Effector memory CD4-positive, alpha-beta T cell (primary cell): ENCODE measurements around the gene ANKRD2.

ENCODE experiments used
- DNase-seq, 3 donors: peaks; one replicate each; pipeline ENCODE4 v3.0.0-alpha.2; 2020
- H3K27ac ChIP-seq: 2 replicates; pipeline ENCODE4 v1.7.0; 2013; ENCODE audit warnings: mild to moderate bottlenecking, low read length, moderate library complexity; ENCODE audit not compliant: insufficient read depth, poor library complexity, severe bottlenecking
- H3K27me3 ChIP-seq: replicated peaks from 2 replicates; pipeline ENCODE4 v1.7.0; 2013; ENCODE audit warnings: mild to moderate bottlenecking, low read length; ENCODE audit not compliant: insufficient read depth, control insufficient read depth, poor library complexity, severe bottlenecking
- H3K36me3 ChIP-seq: 2 replicates; pipeline ENCODE4 v1.7.0; 2013; ENCODE audit warnings: mild to moderate bottlenecking, low read length, moderate library complexity; ENCODE audit not compliant: control insufficient read depth, insufficient read depth
- H3K4me1 ChIP-seq: 2 replicates; pipeline ENCODE4 v1.7.0; 2013; ENCODE audit warnings: low read length, mild to moderate bottlenecking; ENCODE audit not compliant: control insufficient read depth, insufficient read depth, poor library complexity, severe bottlenecking
- H3K4me3 ChIP-seq: 2 replicates; pipeline ENCODE4 v1.7.0; 2013; ENCODE audit warnings: low read length, low read depth, mild to moderate bottlenecking; ENCODE audit not compliant: insufficient read depth, poor library complexity, severe bottlenecking
- H3K9me3 ChIP-seq: 2 replicates; pipeline ENCODE4 v1.7.0; 2013; ENCODE audit warnings: mild to moderate bottlenecking, low read length, moderate library complexity; ENCODE audit not compliant: control insufficient read depth

The ANKRD2 gene

DNA sequence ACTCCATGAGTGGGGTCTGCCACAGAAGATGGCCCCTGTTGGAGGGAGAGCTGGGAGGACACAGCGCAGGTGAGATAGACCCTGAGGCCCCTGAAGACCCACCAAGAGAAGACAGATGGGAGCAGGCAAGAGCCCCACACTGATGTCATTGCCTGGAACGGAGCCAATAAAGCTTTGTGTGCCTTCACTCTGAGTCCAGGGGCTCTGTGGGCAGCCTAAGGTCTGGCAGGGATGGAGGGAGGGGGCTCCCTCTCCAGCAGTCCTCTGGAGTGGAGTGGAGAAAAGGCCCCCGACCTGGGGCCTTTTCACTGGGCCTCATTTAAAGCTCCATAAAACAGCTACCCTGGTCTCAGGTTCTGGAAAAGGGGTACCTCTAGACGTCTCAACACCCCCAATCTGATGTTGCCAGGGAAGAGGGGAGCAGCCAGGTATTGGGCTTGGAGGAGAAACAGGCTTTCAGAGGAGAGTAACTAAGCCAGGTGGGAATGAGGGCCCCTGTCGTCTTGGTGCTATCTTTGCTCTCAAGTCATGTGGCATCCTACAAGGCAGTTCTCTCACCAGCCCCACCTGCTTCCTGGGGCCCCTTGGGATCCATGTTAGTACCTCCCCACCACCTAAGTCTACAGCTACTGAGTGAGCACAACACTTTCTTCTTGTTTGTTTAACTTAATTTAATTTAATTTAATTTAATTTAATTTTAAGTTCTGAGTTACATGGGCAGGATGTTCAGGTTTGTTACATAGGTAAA, 18.3 kb downstream of the ANKRD2 start:
- DNase-seq, result no peak
- Histone ChIP-seq H3K27ac (no peak overlapping the region), H3K9me3 (no peaks in the 10 kb centered on the region), H3K36me3 (no peaks in the 10 kb centered on the region), H3K4me3 (no peak overlapping the region), H3K4me1 (no peaks in the 10 kb centered on the region), H3K27me3 (no peaks in the 10 kb centered on the region)

GRCh38 chr10:97593421-97593820, 20.8 kb downstream of the ANKRD2 start:
- Histone ChIP-seq H3K4me1 (no peaks in the 10 kb centered on the region), H3K27ac (no peak overlapping the region), H3K36me3 (no peaks in the 10 kb centered on the region), H3K4me3 (no peak overlapping the region), H3K27me3 (no peaks in the 10 kb centered on the region), H3K9me3 (no peaks in the 10 kb centered on the region)
- no peak for DNase-seq

GRCh38 chr10:97596101-97597082, 23.8 kb downstream of the ANKRD2 start:
- Histone ChIP-seq H3K4me1 (no peaks in the 10 kb centered on the region), H3K36me3 (no peaks in the 10 kb centered on the region), H3K27ac (no peak overlapping the region), H3K27me3 (no peaks in the 10 kb centered on the region), H3K4me3 (no peak overlapping the region), H3K9me3 (no peaks in the 10 kb centered on the region)
- DNase-seq, result no peak

DNA sequence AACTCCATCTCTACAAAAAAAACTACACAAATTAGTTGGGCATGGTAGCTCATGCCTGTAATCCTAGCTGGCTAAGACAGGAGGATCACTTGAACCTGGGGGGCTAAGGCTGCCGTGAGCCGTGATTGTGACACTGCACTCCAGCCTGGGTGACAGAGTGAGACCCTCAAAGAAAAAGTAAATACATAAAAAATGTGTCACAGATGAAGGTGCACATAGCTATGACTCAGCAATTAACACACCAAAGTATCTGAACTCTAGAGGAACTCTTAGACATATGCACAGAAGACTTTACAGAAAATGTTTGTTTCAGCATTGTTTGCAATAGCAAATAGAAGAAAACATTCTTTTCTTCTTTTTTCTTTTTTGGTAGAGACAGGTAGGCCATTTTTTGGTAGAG, 25.2 kb downstream of the ANKRD2 start:
- H3K36me3 ChIP-seq, result no peaks in the 10 kb centered on the region
- H3K27me3 ChIP-seq, result no peaks in the 10 kb centered on the region
- no peaks in the 10 kb centered on the region for H3K9me3 ChIP-seq
- H3K4me1 ChIP-seq, result no peaks in the 10 kb centered on the region
- no peak overlapping the region for H3K27ac ChIP-seq
- no peak for DNase-seq
- H3K4me3 ChIP-seq, result no peak overlapping the region

- no peak for DNase-seq
- H3K27ac ChIP-seq, result no peak overlapping the region
- no peaks in the 10 kb centered on the region for H3K9me3 ChIP-seq
- no peaks in the 10 kb centered on the region for H3K4me1 ChIP-seq
- H3K36me3 ChIP-seq, result no peaks in the 10 kb centered on the region
- no peak overlapping the region for H3K4me3 ChIP-seq
- no peaks in the 10 kb centered on the region for H3K27me3 ChIP-seq
These were observed 26.1 kb downstream of the ANKRD2 start for GRCh38 chr10:97598407-97599271.

GRCh38 chr10:97599272-97599619, 26.7 kb downstream of the ANKRD2 start:
- Histone ChIP-seq H3K27ac (no peak overlapping the region), H3K9me3 (no peaks in the 10 kb centered on the region), H3K36me3 (no peaks in the 10 kb centered on the region), H3K4me1 (no peaks in the 10 kb centered on the region), H3K4me3 (no peak overlapping the region), H3K27me3 (no peaks in the 10 kb centered on the region)
- no peak for DNase-seq

- no peaks in the 10 kb centered on the region for H3K9me3 ChIP-seq
- no peak overlapping the region for H3K4me3 ChIP-seq
- no peak overlapping the region for H3K27ac ChIP-seq
- no peaks in the 10 kb centered on the region for H3K27me3 ChIP-seq
- no peak for DNase-seq
- no peaks in the 10 kb centered on the region for H3K36me3 ChIP-seq
- no peaks in the 10 kb centered on the region for H3K4me1 ChIP-seq
These were observed 28.0 kb downstream of the ANKRD2 start for GRCh38 chr10:97600616-97601015.

DNA sequence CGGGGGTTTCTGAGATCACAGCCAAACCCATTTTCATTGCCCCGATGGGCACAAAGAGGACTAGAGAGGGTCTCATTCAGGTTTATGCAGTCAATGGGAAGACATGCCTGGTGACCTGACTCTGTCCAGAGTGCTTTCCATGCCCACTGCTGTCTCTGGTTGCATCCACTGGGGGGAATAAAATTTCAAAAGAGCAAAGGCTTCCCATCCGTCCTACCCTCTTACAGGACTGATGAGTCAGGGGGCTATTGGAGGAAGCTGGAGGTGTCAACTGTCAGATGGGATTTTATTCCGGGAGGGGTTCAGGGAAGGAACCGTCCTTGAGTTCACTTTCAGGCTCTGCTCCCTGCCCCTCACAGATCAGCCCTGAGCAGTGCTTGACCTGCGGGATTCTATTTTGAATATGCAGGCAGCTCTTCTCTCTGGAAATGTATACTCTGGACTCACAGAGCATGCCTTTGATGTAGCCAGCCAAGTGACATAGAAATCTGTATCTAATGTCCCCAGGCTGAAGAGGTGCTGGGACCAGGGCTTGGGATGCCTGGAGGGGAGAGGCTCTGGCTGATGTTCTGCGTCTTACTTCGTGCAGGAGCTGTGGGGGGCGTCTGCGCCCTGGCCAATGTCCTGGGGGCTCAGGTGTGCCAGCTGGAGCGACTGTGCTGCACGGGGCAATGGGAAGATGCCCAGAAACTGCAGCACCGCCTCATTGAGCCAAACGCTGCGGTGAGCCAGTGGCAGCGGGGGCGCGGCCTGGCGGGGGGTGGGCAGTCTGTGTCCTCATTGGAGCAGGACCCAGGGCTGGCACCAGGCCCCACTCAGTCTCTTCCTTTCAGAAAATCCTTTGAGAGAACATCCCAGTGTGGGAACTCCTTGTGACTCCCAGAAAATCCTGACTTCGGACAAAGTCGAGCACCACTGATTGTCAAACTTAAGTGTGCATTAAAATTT, 29.0 kb downstream of the ANKRD2 start:
- Histone ChIP-seq H3K27me3 (no peaks in the 10 kb centered on the region), H3K9me3 (no peaks in the 10 kb centered on the region), H3K4me1 (no peaks in the 10 kb centered on the region), H3K36me3 (no peaks in the 10 kb centered on the region), H3K27ac (no peak overlapping the region), H3K4me3 (no peak overlapping the region)
- DNase-seq, result no peak

DNA sequence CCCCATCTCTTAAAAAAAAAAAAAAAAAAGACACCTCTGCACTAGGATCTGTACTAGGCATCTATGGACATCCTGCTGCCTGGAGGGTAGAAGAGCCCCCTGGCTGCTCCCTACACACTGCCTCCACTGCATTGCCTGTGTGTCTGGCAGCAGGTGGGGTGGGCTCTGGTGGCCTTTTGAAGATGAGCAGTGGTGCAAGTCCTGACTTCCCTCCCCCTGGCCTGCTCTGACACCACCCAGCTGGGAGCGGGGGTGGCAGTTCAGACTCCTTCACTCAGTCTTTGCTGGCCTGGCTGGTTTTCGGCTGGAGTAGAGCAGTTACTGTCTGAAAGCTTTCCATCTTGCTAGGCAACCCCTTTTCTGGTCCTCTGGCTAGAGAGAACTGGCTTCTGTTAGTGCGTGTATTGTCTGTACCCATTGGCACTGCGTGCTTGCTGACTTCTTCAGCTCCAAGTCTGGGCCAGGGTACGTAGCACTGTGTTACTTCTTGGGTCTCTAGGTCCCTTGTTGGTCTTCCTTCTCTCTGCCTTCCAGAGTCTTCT, 34.6 kb downstream of the ANKRD2 start:
- Histone ChIP-seq H3K27me3 (no peaks in the 10 kb centered on the region), H3K4me1 (no peaks in the 10 kb centered on the region), H3K4me3 (no peak overlapping the region), H3K27ac (no peak overlapping the region), H3K9me3 (no peaks in the 10 kb centered on the region), H3K36me3 (no peaks in the 10 kb centered on the region)
- no peak for DNase-seq
